HepG2 (cell line): ENCODE measurements around the gene PRKAG3. TPM values are rescaled to one million over a fixed set of nuclear protein-coding genes. Genes with fewer than 3 reads are reported as not detected.

Source experiments
- ATAC-seq: fragments of 200-7000 bp; cut with Tn5 transposase; 3 replicates; pipeline ENCODE4 v1.9.1; 2020; ENCODE audit warnings: mild to moderate bottlenecking, moderate library complexity
- BruUV-seq: library from RNA; stranded (reverse); fragments of 400-500 nt; replicated peaks from 2 replicates; lab custom pipeline; 2021; lab: Mats Ljungman, UMichigan
- CTCF ChIA-PET: fragments of 300-600 bp; formaldehyde crosslinking; extraction: SDS; loops from one replicate; lab custom pipeline; 2021; ENCODE audit warnings: low total read pairs, inconsistent platforms, low intra/inter-chr PET ratio; lab: Yijun Ruan, JAX
- POLR2A ChIA-PET: fragments of 350-600 bp; sonication (Branson Sonifier 250); formaldehyde crosslinking; loops from one replicate; lab custom pipeline; 2020; ENCODE audit warnings: antibody characterized with exemption, inconsistent platforms; lab: Yijun Ruan, JAX
- DNase-seq: peaks from one replicate; pipeline ENCODE4 v3.0.0-alpha.2; 2015; ENCODE audit warnings: low spot score
- FAIRE-seq: peaks from 3 replicates; lab custom pipeline; 2011; peaks lifted over from hg19 to GRCh38; lab: Jason Lieb, UNC
- H2AFZ ChIP-seq: one replicate; pipeline ENCODE4 v1.6.1; 2011; ENCODE audit warnings: low read length, inconsistent platforms
- H3K27ac ChIP-seq: fragments of 300-600 bp; 3 replicates; pipeline ENCODE4 v1.8.0; 2011; ENCODE audit warnings: mixed run types, mild to moderate bottlenecking, mixed read lengths, low read length, inconsistent platforms; ENCODE audit not compliant: insufficient read depth; ENCODE audit errors: extremely low read length
- H3K27me3 ChIP-seq, 2 experiments: fragments of 200-600 bp in 1 of 2; 2 replicates in 1 of 2; 3 replicates in 1 of 2; pipeline versions ENCODE4 v1.6.0 to v1.8.0; 2011; ENCODE audit warnings: low read length in 2 of 2, mild to moderate bottlenecking in 2 of 2, moderate library complexity in 2 of 2, inconsistent platforms in 1 of 2; ENCODE audit not compliant: insufficient read depth in 2 of 2, control insufficient read depth in 1 of 2
- H3K36me3 ChIP-seq, 2 experiments: fragments of 200-600 bp in 1 of 2; replicated peaks in 1 of 2; 2 replicates in 1 of 2; 3 replicates in 1 of 2; pipeline versions ENCODE4 v1.5.1 to v1.8.0; 2011; ENCODE audit warnings: low read length in 2 of 2, inconsistent platforms in 1 of 2; ENCODE audit not compliant: insufficient read depth in 2 of 2, control insufficient read depth in 1 of 2
- H3K4me1 ChIP-seq: 2 replicates; pipeline ENCODE4 v1.5.1; 2012; ENCODE audit warnings: low read length, inconsistent platforms; ENCODE audit not compliant: insufficient read depth
- H3K4me2 ChIP-seq: 2 replicates; pipeline ENCODE4 v1.6.0; 2011; ENCODE audit warnings: low read depth, low read length, inconsistent platforms
- H3K4me3 ChIP-seq, 3 experiments: fragments of 200-600 bp in 1 of 3; sonication (generic), shearing (Covaris generic) in 1 of 3; replicated peaks in 1 of 3; 2 replicates each; pipeline ENCODE4 v1.5.1; 2011 to 2016; ENCODE audit warnings: low read length in 3 of 3, inconsistent platforms in 2 of 3, low read depth in 2 of 3, mild to moderate bottlenecking in 2 of 3, control low read depth in 1 of 3, mixed read lengths in 1 of 3; ENCODE audit not compliant: insufficient read depth in 1 of 3
- H3K79me2 ChIP-seq: one replicate; pipeline ENCODE4 v1.6.1; 2011; ENCODE audit warnings: low read length, inconsistent platforms; ENCODE audit not compliant: insufficient read depth
- H3K9ac ChIP-seq: 2 replicates; pipeline ENCODE4 v1.6.0; 2011; ENCODE audit warnings: mild to moderate bottlenecking, low read depth, low read length, inconsistent platforms; ENCODE audit not compliant: insufficient read depth
- H3K9me3 ChIP-seq: 2 replicates; pipeline ENCODE4 v1.5.1; 2012; ENCODE audit warnings: mild to moderate bottlenecking, low read length
- H4K20me1 ChIP-seq: 2 replicates; pipeline ENCODE4 v1.6.0; 2011; ENCODE audit warnings: inconsistent platforms, mild to moderate bottlenecking, low read length, moderate library complexity; ENCODE audit not compliant: insufficient read depth
- ATAD3A ChIP-seq: sonication (generic); formaldehyde crosslinking; IDR thresholded peaks from 2 replicates; pipeline ENCODE4 v1.4.0; 2020; ENCODE audit warnings: missing genetic modification reagents
- ATRX ChIP-seq: sonication (generic); formaldehyde crosslinking; IDR thresholded peaks from 2 replicates; pipeline ENCODE4 v1.4.0; 2020; ENCODE audit warnings: missing genetic modification reagents, borderline replicate concordance
- CEBPB ChIP-seq: IDR thresholded peaks from 2 replicates; pipeline ENCODE4 v1.6.1; 2011; ENCODE audit warnings: low read depth, low read length, improper control_type of control experiment, borderline replicate concordance
- DR1 ChIP-seq: sonication (generic); formaldehyde crosslinking; IDR thresholded peaks from 2 replicates; pipeline ENCODE4 v1.8.0; 2021; ENCODE audit warnings: mild to moderate bottlenecking, missing genetic modification reagents, inconsistent platforms
- KDM1A ChIP-seq: IDR thresholded peaks from 2 replicates; pipeline ENCODE4 v1.6.1; 2016; ENCODE audit warnings: missing compliant biosample characterization
- PTBP1 ChIP-seq: fragments of 200-400 bp; formaldehyde crosslinking; IDR thresholded peaks from 2 replicates; pipeline ENCODE4 v1.6.1; 2018; ENCODE audit warnings: low read length, low read depth; ENCODE audit not compliant: poor library complexity, severe bottlenecking
- SNAI1 ChIP-seq: sonication (generic); formaldehyde crosslinking; IDR thresholded peaks from 2 replicates; pipeline ENCODE4 v1.5.0; 2020; ENCODE audit warnings: mild to moderate bottlenecking, missing genetic modification reagents, borderline replicate concordance
- TARDBP ChIP-seq: sonication (generic); formaldehyde crosslinking; IDR thresholded peaks from 2 replicates; pipeline ENCODE4 v1.8.0; 2022; ENCODE audit warnings: mild to moderate bottlenecking, missing genetic modification reagents
- TP53 ChIP-seq: sonication (generic); formaldehyde crosslinking; conservative IDR thresholded peaks from 2 replicates; pipeline ENCODE4 v1.4.0; 2020; ENCODE audit warnings: missing genetic modification reagents
- ZEB1 ChIP-seq: IDR thresholded peaks from 2 replicates; pipeline ENCODE4 v1.6.1; 2012; ENCODE audit warnings: mild to moderate bottlenecking, low read depth, inconsistent platforms; ENCODE audit not compliant: insufficient replicate concordance
- ZFYVE20 ChIP-seq: sonication (generic); formaldehyde crosslinking; IDR thresholded peaks from 2 replicates; pipeline ENCODE4 v1.8.0; 2023; ENCODE audit warnings: low read depth, mild to moderate bottlenecking, moderate library complexity, missing genetic modification reagents, borderline replicate concordance
- ZNF589 ChIP-seq: sonication (generic); formaldehyde crosslinking; conservative IDR thresholded peaks from 2 replicates; pipeline ENCODE4 v1.8.0; 2022; ENCODE audit warnings: mild to moderate bottlenecking, moderate library complexity, missing genetic modification reagents
- ZNF788 ChIP-seq: sonication (generic); formaldehyde crosslinking; IDR thresholded peaks from 2 replicates; pipeline ENCODE4 v1.5.0; 2020; ENCODE audit warnings: mild to moderate bottlenecking, missing genetic modification reagents, borderline replicate concordance
- WGBS: methylation state at CpG from one replicate; pipeline ENCODE4 v1.1.6; 2017; ENCODE audit warnings: low lambda C conversion rate; 5-methylcytosine and 5-hydroxymethylcytosine counted together
- in situ Hi-C: cut with HindIII; loops from 2 replicates; pipeline ENCODE4 v1.10.0; 2017; ENCODE audit warnings: low pct_unique_long_range_greater_than_20kb; ENCODE audit not compliant: extremely low pct_ligation_motif_present
- intact Hi-C: fragments of 100-400 bp; cut with micrococcal nuclease; formaldehyde crosslinking; loops from one replicate; pipeline ENCODE4 v1.10.0; 2022; ENCODE audit not compliant: unreplicated experiment
- polyA plus RNA-seq, 8 experiments: library from polyadenylated mRNA; depleted of rRNA in 3 of 8; stranded (reverse) in 7 of 8; unstranded in 1 of 8; fragments of >200 nt; fragmentation: Illumina TruSeq in 4 of 8; extraction: Trizol in 4 of 8; gene quantifications; 2 replicates each; pipeline versions ENCODE4 v1.2.1 to v1.2.3, GENCODE V29; 2011 to 2016; ENCODE audit warnings: low read depth in 4 of 8, missing spikeins in 1 of 8, mixed read lengths in 1 of 8; ENCODE audit not compliant: insufficient read depth in 1 of 8
- total RNA-seq, 5 experiments: library from RNA; depleted of rRNA; stranded (reverse); fragments of >200 nt; fragmentation: Illumina TruSeq; extraction: Trizol; gene quantifications; 2 replicates each; pipeline ENCODE4 v1.2.3, GENCODE V29; 2016; ENCODE audit warnings: low read depth in 1 of 5

The PRKAG3 gene
- total and polyA plus RNA-seq, 2 of the 13 experiments (the other 11 are each of a cell fraction or from before 2014, with no cell fraction given) = not detected

DNA sequence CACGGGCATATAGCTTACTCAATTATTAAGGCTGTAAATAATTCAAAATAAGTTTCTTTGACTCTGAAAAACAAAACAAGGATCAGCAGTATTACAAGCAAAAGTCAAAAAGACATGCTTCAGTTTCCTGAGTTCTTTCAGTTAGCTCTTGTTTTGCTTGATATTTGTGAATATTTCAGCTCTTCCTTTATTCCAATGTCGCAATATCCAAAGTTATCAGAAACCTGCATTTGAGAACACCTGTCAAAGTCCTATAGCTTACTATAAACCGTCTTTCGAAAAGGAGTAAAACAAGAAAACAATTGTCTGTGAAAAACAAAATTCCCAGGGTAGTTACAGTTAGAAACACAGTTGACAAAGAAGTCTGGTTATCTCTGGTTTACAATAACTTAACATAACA is 34.9 kb downstream of the PRKAG3 start:
- 97% methylated on average over 4 of the region's 4 CpGs for WGBS
- Histone ChIP-seq H3K4me1 (0 out of 2 replicates have a peak, but pooled peaks cover under 1% of the 10 kb centered on the region), H3K79me2 (peaks cover 61% of the 10 kb centered on the region), H3K27me3 (no peaks in the 10 kb centered on the region), H3K9me3 (no peaks in the 10 kb centered on the region), H3K9ac (no peak overlapping the region), H3K4me2 (no peak overlapping the region), H3K4me3 (no peak overlapping the region), H3K36me3 (peaks cover 7 to 22% of the 10 kb centered on the region in 2 experiments; a peak in 4 of 5 replicates), H2AFZ (no peak overlapping the region), H4K20me1 (peaks cover 3% of the 10 kb centered on the region; the same call in 1 of the 2 replicates), H3K27ac (no peak overlapping the region)
- no peak for ATAC-seq
- no peak for FAIRE-seq
- intact Hi-C loops = no loop called here
- DNase-seq = no peak
- CTCF ChIA-PET = no interaction called here
- POLR2A ChIA-PET = interaction anchor here (1.6 kb wide), 1 partner anchor 15 kb away, joined by 9 read pairs; the partner anchor contains the start of gene CYP27A1
- TF ChIP-seq CEBPB (peak; percentile 76), ATAD3A (no peak), ZNF788 (no peak)
- no TSS peak for BruUV-seq
- in situ Hi-C loops = no loop called here

DNA sequence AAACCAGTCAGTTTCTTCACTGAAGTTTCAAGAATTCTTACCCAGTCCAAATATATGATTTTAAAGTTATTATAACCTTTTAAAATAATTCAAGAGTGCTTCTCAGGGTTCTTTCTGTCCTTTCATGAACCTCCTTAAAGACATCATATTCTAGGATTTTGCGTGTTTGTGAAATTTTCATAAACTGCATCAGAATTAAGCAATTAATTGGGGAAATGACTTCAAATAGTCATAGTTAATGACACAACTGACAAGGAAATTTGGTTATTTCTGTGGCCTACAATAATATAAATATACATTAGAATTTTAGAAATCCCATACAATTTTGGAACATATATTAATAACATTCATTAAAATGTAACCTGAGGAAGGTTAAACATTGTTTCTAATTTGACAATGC is 39.2 kb downstream of the PRKAG3 start:
- no peak for TF ChIP-seq TARDBP (CRISPR knock-in tag)
- no peak for TF ChIP-seq KDM1A (CRISPR knock-in tag)
- TF ChIP-seq ZNF589 (CRISPR knock-in tag) = no peak
- TF ChIP-seq TP53 (CRISPR knock-in tag) = no peak
- no peak for TF ChIP-seq DR1
- TF ChIP-seq PTBP1 = no peak
- no peak for TF ChIP-seq ZFYVE20 (CRISPR knock-in tag)
- TF ChIP-seq ATRX (CRISPR knock-in tag) = no peak
- TF ChIP-seq ZEB1 = no peak
- TF ChIP-seq SNAI1 = no peak
- FAIRE-seq (no peak), DNase-seq (no peak), ATAC-seq (no peak)
- Histone ChIP-seq H4K20me1 (peaks cover 5% of the 10 kb centered on the region; the same call in 1 of the 2 replicates), H2AFZ (no peak overlapping the region), H3K27ac (no peak overlapping the region), H3K4me2 (no peak overlapping the region), H3K27me3 (no peaks in the 10 kb centered on the region), H3K36me3 (peaks cover 0 to 4% of the 10 kb centered on the region in 2 experiments; a peak in 4 of 5 replicates), H3K9me3 (no peaks in the 10 kb centered on the region), H3K4me3 (no peak overlapping the region), H3K4me1 (peaks cover 41% of the 10 kb centered on the region), H3K79me2 (peaks cover 89% of the 10 kb centered on the region), H3K9ac (no peak overlapping the region)
- in situ Hi-C loops = no loop called here
- ChIA-PET CTCF (no interaction called here), POLR2A (interaction anchor here (1.6 kb wide), 1 partner anchor 11 kb away, joined by 12 read pairs; the partner anchor contains the start of gene CYP27A1)
- BruUV-seq = no TSS peak
- WGBS = 100% methylated on average over 1 of the region's 1 CpG
- intact Hi-C loops = no loop called here
